Measurements from ENCODE around the gene FURIN.

GRCh38 chr15:90932660-90932991, 64.2 kb downstream of the FURIN start:
- TF ChIP-seq, protein P1, sequence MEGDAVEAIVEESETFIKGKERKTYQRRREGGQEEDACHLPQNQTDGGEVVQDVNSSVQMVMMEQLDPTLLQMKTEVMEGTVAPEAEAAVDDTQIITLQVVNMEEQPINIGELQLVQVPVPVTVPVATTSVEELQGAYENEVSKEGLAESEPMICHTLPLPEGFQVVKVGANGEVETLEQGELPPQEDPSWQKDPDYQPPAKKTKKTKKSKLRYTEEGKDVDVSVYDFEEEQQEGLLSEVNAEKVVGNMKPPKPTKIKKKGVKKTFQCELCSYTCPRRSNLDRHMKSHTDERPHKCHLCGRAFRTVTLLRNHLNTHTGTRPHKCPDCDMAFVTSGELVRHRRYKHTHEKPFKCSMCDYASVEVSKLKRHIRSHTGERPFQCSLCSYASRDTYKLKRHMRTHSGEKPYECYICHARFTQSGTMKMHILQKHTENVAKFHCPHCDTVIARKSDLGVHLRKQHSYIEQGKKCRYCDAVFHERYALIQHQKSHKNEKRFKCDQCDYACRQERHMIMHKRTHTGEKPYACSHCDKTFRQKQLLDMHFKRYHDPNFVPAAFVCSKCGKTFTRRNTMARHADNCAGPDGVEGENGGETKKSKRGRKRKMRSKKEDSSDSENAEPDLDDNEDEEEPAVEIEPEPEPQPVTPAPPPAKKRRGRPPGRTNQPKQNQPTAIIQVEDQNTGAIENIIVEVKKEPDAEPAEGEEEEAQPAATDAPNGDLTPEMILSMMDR (IDR thresholded peaks at IDR 0.05; ENCODE audit: insufficient read depth, low read depth, low read length): no peak
- TF ChIP-seq EZH2 (IDR thresholded peaks at IDR 0.05; ENCODE audit: insufficient read depth, low read length): no peak

Data from astrocyte (in vitro differentiated cells and primary cell).